Stimulated activated naive CD4-positive, alpha-beta T cell treated with Interleukin-2 at 50 U/mL for 16 hours (primary cell): ENCODE measurements around the gene C11orf42.
"Not testable (repeated sequence)": the region's sequence is repeated elsewhere in the genome, so short reads cannot be mapped to it uniquely, and the experiment has no call there.

Experiments used
- DNase-seq: peaks from one replicate; lab custom pipeline; 2025; lab: John Stamatoyannopoulos, UW

The C11orf42 gene

GRCh38 chr11:6223854-6224253 is 18.5 kb downstream of the C11orf42 start:
- no peak for DNase-seq

DNA sequence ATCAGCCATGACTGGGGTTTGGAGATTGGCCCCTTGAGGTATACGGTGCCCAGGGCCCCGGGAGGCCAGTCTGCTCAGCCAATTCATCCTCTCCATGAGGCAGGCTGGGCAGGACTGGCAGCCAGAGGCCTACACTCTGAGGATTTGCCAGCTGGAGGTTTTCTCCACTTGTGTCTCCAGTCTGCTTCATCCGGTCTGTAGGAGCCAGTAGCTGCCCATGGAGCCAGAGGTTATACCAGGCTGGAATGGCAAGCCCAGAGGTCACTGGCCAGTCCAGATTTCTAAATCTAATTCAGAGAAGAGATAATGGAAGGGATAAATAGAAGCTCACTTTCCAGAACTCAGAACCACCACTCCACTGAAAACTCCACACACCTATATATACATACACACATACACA is 19.1 kb downstream of the C11orf42 start:
- DNase-seq, result no peak

DNA sequence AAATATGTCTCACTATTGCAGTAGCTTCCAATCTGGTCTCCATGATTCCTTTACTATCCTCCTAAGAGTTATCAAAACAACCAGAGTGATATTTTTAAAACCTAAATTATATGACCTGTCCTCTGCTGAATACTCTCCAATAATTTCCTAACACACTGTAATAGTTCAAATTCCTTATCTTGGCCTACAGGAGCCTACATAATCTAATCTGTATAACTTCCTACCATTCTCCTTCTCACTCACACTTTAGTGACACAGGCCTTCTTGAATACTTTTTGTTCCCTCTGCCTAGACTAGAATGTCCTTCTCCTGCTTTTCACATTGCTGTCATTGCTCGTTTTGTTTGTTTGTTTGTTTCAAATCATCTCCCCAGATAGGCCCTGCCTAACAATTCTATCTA is 19.7 kb downstream of the C11orf42 start:
- no peak for DNase-seq

DNA sequence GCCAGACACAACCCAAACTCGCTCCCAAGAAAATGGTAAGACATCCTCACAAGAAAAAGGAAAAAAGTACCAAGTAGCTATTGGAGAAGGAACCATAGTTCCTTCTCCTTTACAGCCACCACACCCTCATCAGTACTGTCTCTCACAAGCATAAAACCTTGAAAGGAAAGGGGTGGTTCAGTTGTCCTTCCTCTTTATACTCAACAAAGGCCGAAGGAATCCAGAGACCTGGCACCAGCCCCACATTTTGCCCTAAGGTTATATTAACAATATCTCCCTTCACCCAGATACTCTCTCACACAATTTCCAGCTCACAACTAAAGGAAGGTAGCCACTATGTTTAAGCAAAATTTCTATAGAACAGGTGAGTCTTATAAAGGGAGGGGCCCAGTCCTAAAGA is 20.5 kb downstream of the C11orf42 start:
- DNase-seq, result no peak

DNA sequence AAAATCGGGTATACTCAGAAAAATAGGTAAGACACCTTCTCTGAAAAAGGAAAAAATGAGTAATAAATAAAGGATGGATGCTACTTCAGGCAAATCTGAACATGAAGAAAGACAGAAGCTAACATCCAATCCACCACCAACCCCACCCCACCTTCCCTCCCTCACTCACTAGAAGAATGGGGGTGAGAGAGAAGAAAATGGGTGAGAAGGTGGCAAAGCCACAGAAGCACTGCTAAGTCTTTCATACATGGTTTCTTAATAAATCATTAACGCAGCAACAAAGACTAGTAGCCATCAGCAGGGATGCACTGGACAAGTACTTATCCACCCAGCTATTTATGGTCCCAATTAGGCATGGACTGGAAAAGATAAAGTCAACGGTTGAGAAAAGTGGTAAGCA is 23.2 kb downstream of the C11orf42 start:
- no peak for DNase-seq

DNA sequence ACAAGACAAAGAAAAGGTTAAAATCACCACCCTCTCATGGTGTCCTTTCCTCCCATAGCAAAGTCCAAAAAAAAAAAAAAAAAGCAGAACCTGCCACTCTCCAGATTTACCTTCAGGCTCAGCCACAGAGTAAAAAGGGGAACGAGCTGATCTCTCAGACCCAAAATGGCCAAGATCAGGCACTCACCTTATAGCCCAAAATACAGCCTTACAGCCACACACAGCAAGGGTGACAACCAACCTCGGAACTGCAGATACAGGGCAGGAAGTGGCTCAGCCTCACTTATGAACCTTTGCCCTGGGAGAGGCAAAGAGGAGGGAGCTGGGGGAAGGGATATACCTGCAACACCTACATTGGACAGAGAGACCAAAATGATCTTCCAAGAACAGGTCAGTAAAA is 24.6 kb downstream of the C11orf42 start:
- DNase-seq, result no peak

DNA sequence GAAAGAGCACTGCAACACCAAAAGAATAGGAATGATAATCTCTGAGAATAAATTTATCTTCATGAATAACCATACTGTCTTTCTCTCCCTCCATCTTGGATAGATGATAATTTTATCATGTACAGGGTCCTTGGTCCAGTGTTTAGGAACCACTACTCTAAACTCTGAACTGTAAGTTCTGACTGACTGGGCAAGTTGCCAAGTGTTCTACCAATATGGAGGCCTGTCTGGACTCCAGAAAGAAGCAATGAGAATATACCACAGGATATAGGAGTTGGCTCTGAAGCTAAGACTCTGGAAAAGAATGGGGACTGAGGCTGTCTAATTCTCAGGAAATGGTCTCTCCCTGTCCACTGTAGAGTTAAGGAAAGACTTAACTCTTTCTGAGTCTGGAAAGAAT is 27.5 kb downstream of the C11orf42 start:
- no peak for DNase-seq

DNA sequence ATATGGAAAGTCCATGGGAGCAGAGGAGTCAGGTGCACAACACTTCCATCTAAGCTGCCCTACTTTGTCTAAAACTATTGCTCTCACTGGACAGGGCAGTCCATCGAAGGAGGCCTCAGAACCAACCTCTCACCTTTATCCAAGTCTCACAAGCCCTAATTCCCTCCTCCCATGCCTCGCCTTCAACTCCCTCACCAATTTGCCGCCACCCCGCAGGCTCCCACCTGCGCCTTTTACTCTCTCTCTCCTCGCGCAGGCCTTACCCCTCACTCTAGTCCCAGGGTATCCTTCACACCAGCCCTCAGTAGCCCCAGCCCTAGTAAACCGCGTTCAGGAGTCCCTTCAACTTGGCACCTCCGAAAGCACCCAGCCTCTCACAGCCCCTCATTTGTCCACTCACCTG is 28.6 kb downstream of the C11orf42 start:
- DNase-seq, result no peak

GRCh38 chr11:6234387-6235107 is 29.2 kb downstream of the C11orf42 start, which contains the start of gene FHIP1B:
FHIP1B (minus strand) TSS chr11:6234636; CDS start chr11:6224516, 10,120 bp downstream.
- peak; percentile 100 for DNase-seq

DNA sequence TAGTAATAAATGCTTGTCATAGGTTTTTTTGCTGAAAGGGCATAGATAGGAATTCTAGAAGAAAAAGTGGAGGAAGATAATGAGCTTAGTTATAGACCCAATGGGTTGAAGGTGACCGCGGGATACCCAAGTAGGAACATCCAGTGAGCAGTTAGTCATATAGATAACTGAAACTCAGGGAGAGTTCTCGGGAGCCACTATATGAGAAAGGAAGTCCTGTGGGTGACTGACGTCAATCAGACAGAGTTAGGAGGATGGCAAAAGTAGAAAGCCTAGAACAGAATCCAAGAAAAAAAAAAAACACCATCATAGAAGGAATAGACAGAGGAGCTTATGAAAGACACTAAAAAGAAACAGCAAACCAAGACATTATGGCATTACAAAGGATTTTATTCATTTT is 31.9 kb downstream of the C11orf42 start:
- DNase-seq, result no peak

GRCh38 chr11:6237761-6238302 is 32.5 kb downstream of the C11orf42 start:
- no peak for DNase-seq

DNA sequence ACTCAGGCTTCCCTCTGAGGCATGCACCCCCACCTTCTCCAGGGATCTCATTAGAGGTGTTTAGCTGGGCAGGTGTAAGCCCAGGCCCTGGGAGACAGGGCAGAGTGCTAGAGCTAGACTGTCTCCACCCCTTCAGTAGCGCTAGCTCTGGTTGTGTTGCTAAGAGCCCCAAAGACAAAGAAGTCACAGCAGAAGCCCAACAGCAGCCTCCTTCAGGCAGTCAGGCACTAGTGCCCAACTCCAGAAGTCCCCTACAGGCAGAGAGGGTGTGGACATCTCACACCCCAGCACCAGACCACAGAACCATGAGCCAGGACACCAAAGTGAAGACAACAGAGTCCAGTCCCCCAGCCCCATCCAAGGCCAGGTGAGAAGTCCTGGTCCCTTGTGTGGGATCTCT is 33.5 kb downstream of the C11orf42 start, which contains the start of gene CNGA4:
Gene CNGA4 (plus strand): TSS at position 188 of the 400 bp plus-strand sequence. CDS start 118 bp downstream, at position 306.
- no peak for DNase-seq

DNA sequence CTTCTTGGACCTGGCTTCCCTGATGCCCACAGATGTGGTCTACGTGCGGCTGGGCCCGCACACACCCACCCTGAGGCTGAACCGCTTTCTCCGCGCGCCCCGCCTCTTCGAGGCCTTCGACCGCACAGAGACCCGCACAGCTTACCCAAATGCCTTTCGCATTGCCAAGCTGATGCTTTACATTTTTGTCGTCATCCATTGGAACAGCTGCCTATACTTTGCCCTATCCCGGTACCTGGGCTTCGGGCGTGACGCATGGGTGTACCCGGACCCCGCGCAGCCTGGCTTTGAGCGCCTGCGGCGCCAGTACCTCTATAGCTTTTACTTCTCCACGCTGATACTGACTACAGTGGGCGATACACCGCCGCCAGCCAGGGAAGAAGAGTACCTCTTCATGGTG is 34.8 kb downstream of the C11orf42 start:
- DNase-seq, result no peak

DNA sequence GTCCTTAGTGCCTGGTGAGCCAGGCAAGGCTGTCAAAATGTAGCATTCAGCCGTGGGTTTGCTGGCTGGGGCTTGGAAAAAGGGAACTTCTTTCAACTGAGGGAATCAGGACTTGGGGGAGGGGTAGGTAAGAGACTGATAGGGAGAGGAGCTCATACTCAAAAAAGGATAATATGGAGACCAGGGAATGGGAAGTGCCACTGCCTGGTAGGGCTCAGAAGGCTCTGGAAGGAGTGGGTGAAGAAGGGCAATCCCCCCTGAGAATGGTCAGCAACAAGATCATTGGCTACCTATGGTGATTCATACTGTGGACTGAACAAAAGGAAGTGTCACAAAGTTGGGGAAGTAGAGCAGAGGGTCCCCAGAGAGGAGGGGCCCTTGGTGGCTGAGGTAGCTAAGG is 35.4 kb downstream of the C11orf42 start:
- DNase-seq, result no peak

DNA sequence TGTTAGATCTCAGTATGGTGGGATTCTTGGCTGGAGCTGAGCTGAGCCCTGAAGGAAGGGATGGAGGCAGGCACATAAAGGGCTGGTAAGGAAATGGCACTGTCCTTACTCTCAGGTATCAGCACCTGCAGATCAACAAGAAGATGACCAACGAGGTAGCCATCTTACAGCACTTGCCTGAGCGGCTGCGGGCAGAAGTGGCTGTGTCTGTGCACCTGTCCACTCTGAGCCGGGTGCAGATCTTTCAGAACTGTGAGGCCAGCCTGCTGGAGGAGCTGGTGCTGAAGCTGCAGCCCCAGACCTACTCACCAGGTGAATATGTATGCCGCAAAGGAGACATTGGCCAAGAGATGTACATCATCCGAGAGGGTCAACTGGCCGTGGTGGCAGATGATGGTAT is 36.0 kb downstream of the C11orf42 start:
- no peak for DNase-seq

- no peak for DNase-seq
Observed at GRCh38 chr11:6245536-6245935, 40.2 kb downstream of the C11orf42 start.

DNA sequence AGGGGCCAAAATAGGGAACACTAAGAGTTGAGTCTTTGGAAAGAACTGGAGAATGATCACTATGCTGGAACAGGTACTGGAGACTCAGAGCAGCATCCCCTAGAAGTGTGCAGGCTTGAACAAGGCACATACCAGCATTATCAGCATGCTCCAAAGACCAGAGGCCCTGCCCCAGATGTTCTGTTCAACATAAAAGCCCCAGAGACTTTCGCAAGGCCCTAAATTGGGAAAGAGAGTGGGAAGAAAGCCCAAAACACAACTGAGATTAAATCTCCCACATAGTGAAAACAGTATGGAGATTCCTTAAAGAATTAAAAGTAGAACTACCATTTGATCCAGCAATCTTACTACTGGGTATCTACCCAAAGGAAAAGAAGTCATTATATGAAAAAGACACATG is 42.9 kb downstream of the C11orf42 start:
- no peak for DNase-seq

DNA sequence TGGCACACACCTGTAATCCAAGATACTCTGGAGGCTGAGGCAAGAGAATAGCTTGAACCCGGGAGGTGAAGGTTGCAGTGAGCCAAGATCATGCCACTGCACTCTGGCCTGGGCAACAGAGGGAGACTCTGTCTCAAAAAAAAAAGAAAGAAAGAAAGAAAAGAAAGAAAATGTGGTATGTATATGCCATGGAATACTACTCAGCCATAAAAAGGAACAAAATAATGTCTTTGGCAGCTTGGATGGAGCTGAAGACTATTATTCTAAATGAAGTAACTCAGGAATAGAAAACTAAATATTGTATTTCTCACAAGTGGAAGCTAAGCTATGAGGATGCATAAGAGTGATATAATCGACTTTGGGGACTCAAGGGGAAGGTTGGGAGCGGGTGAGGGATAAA is 43.5 kb downstream of the C11orf42 start:
- DNase-seq, result not testable (repeated sequence)

DNA sequence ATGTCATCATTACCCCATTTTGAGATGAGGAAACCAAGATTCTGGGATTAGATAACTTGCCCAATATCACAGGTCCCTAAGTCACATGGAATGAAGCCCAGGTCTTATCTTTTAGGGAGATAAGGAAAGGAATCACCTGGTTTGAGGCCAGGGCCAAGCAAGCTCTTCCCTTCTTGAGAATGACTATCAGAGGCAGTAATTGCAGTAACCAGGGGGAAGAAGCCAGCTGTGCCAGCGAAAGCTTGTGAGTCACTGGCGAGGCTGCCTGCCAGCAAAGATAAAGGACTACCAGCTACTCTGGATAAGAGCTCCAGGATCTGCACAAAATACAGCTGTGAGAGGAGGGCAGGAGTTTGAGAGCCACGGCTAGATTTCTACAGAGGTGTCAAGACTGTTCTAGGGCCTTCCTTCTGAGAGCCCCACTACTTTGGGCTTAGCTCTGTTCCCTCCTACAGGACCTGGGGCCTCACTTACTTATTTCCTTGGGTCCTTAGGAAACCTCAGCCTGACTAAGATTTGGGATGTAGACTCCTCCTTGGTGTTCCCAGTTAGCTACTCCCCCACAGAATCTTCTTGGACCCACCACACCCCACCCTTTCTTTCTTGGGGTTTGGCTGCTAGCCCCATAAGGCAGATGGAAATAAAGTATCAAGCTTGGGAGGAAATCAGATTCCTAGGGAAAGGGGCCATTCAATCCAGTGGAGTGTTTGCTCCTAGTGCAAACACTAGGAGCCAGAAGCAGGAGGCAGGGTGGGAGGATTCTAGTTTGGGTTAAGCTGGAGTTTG is 44.6 kb downstream of the C11orf42 start:
- no peak for DNase-seq

GRCh38 chr11:6251120-6251733 is 45.9 kb downstream of the C11orf42 start:
- peak; percentile 32 for DNase-seq

- no peak for DNase-seq
Observed at GRCh38 chr11:6251990-6252473, 46.7 kb downstream of the C11orf42 start.

GRCh38 chr11:6253197-6253596 is 47.8 kb downstream of the C11orf42 start:
- DNase-seq, result no peak
